ENCODE data around the gene LRRC8A.
"Not testable (repeated sequence)": the region's sequence is repeated elsewhere in the genome, so short reads cannot be mapped to it uniquely, and the experiment has no call there.

DNA sequence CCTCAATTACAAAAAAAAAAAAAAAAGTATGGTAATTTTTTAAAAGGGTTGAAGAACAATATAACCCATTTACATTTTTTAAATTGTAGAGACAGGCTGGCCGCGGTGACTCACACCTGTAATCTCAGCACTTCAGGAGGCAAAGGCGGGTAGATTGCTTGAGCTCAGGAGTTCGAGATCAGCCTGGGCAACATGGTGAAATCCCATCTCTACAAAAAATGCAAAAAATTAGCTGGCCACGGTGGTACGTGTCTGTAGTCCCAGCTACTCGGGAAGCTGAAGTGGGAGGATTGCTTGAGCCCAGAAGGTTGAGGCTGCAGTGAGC lies 11.0 kb upstream of the LRRC8A start:
- not testable (repeated sequence) for TF ChIP-seq CTCF (IDR thresholded peaks at IDR 0.05); TCF7L2 (IDR thresholded peaks at IDR 0.05; ENCODE audit: low read depth, low read length); POLR2AphosphoS5 (IDR thresholded peaks at IDR 0.05; ENCODE audit: low read depth, low read length); SIN3A (IDR thresholded peaks at IDR 0.05; ENCODE audit: borderline replicate concordance, insufficient read depth, low read depth, low read length)
- TF ChIP-seq, protein P1, sequence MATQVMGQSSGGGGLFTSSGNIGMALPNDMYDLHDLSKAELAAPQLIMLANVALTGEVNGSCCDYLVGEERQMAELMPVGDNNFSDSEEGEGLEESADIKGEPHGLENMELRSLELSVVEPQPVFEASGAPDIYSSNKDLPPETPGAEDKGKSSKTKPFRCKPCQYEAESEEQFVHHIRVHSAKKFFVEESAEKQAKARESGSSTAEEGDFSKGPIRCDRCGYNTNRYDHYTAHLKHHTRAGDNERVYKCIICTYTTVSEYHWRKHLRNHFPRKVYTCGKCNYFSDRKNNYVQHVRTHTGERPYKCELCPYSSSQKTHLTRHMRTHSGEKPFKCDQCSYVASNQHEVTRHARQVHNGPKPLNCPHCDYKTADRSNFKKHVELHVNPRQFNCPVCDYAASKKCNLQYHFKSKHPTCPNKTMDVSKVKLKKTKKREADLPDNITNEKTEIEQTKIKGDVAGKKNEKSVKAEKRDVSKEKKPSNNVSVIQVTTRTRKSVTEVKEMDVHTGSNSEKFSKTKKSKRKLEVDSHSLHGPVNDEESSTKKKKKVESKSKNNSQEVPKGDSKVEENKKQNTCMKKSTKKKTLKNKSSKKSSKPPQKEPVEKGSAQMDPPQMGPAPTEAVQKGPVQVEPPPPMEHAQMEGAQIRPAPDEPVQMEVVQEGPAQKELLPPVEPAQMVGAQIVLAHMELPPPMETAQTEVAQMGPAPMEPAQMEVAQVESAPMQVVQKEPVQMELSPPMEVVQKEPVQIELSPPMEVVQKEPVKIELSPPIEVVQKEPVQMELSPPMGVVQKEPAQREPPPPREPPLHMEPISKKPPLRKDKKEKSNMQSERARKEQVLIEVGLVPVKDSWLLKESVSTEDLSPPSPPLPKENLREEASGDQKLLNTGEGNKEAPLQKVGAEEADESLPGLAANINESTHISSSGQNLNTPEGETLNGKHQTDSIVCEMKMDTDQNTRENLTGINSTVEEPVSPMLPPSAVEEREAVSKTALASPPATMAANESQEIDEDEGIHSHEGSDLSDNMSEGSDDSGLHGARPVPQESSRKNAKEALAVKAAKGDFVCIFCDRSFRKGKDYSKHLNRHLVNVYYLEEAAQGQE (IDR thresholded peaks at IDR 0.05; ENCODE audit: insufficient read depth in 1 of 2, low read depth in 2 of 2, low read length in 1 of 2) = not testable (repeated sequence)
